BE2C (cell line): ENCODE data around the gene ACP5.
A peak's percentile ranks its signal among the peaks of the same experiment; 100 is the strongest.

ENCODE experiments used
- DNase-seq: peaks from one replicate; pipeline ENCODE4 v3.0.0-alpha.2; 2020
- H3K27me3 ChIP-seq: fragments of 250-450 bp; sonication (Bioruptor Pico); 2 replicates; pipeline ENCODE4 v1.5.1; 2020; ENCODE audit warnings: mild to moderate bottlenecking
- H3K36me3 ChIP-seq: fragments of 250-450 bp; sonication (Bioruptor Pico); 2 replicates; pipeline ENCODE4 v1.5.1; 2020; ENCODE audit warnings: mild to moderate bottlenecking
- H3K4me1 ChIP-seq: fragments of 250-450 bp; sonication (Bioruptor Pico); 2 replicates; pipeline ENCODE4 v1.5.1; 2020
- H3K4me3 ChIP-seq: 2 replicates; pipeline ENCODE4 v1.5.1; 2011; ENCODE audit warnings: low read depth, low read length
- H3K9me3 ChIP-seq: fragments of 250-450 bp; sonication (Bioruptor Pico); 2 replicates; pipeline ENCODE4 v1.5.1; 2020
- CTCF ChIP-seq: IDR thresholded peaks from 2 replicates; pipeline ENCODE4 v1.5.1; 2012; ENCODE audit warnings: mild to moderate bottlenecking, low read depth, low read length

ACP5 gene

GRCh38 chr19:11534948-11535347 lies 42.5 kb downstream of the ACP5 start:
- Histone ChIP-seq H3K4me1 (peaks cover 3% of the 10 kb centered on the region; the same call in 1 of the 2 replicates), H3K4me3 (no peak overlapping the region), H3K27me3 (no peaks in the 10 kb centered on the region), H3K36me3 (no peaks in the 10 kb centered on the region), H3K9me3 (no peaks in the 10 kb centered on the region)
- no peak for TF ChIP-seq CTCF
- no peak for DNase-seq

- Histone ChIP-seq H3K27me3 (no peaks in the 10 kb centered on the region), H3K36me3 (no peaks in the 10 kb centered on the region), H3K4me3 (no peak overlapping the region), H3K9me3 (no peaks in the 10 kb centered on the region), H3K4me1 (peaks cover 7% of the 10 kb centered on the region; the same call in 1 of the 2 replicates)
- TF ChIP-seq CTCF = no peak
- no peak for DNase-seq
Measured at GRCh38 chr19:11534538-11534937, 42.9 kb downstream of the ACP5 start.

GRCh38 chr19:11530432-11530831 lies 47.0 kb downstream of the ACP5 start:
- peak; percentile 63 for TF ChIP-seq CTCF
- DNase-seq = peak; percentile 96

GRCh38 chr19:11528551-11529341 lies 48.7 kb downstream of the ACP5 start, which contains the start of gene ECSIT:
Gene ECSIT, minus strand, starts transcription at chr19:11529134. Its CDS starts 9,964 bp downstream, at chr19:11519170.
- peak; percentile 98 for DNase-seq
- TF ChIP-seq CTCF = no peak; the same call in 1 of the 2 replicates
- H3K4me3 ChIP-seq = peak within 1 kb of the TSS; percentile 91
- peaks cover 9% of the 10 kb centered on the region; the same call in 1 of the 2 replicates for H3K4me1 ChIP-seq
- H3K9me3 ChIP-seq = no peaks in the 10 kb centered on the region
- H3K27me3 ChIP-seq = no peaks in the 10 kb centered on the region
- H3K36me3 ChIP-seq = peaks cover 20% of the 10 kb centered on the region

More at GRCh38 chr19:11530432-11530831, 47.0 kb downstream of the ACP5 start:
- Histone ChIP-seq H3K36me3 (peaks cover 7% of the 10 kb centered on the region), H3K4me1 (peaks cover 9% of the 10 kb centered on the region; the same call in 1 of the 2 replicates), H3K4me3 (0 out of 2 replicates have a peak overlapping the region, but pooled peaks have one; percentile 10), H3K9me3 (no peaks in the 10 kb centered on the region), H3K27me3 (no peaks in the 10 kb centered on the region)
